Head of caudate nucleus (tissue), 42 donors: ENCODE measurements around the gene SUPT3H.
"Not testable (repeated sequence)": the region's sequence is repeated elsewhere in the genome, so short reads cannot be mapped to it uniquely, and the experiment has no call there.

ENCODE experiments used
- DNase-seq, 42 donors: peaks; one replicate each; pipeline versions ENCODE4 v3.0.0 to v3.0.0-alpha.2; 2020 to 2021; ENCODE audit warnings: mixed read lengths in 7 of 42
- intact Hi-C: fragments of 100-400 bp; cut with DNase I; formaldehyde crosslinking; loops from one replicate; pipeline ENCODE4 v1.15.0; 2022

SUPT3H gene

DNA sequence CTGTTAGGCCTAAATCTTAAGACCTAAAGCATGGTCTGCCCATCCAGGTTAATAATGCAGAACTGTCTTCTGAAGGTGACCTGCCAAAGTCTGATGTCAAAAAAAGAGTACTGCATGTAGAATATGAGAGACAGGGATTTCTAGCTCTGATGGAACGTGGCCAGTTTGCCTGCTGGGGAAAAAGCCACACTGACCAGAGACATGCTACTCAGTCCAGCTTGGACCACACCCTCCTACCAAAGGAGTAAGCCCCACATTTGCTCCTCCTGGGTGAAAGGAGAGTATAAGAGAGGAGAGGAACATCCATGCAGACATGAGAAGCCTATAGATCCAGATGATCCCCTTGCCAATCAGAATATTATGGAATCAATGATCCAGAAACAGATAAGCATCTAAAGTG is 279.5 kb downstream of the SUPT3H start:
- intact Hi-C loops, result no loop called here
- DNase-seq, result no peak

DNA sequence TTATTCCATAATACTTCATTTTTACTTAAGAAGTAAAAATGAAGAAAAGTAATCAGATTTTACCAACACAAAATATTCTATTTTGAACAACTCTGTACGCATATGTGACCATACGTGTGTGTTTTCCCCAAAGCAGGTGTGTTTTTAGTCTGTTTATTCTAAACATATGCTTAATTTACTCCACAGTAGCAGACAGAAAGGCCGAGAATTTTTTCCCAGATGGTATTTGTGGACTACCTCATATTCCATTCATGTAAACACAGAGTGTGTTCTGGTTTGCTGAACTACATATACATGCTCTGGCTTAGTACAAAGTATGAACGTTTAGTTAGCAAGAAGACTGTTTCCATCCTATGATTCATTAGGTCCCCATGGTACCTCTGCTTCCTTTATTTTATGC is 282.9 kb downstream of the SUPT3H start:
- intact Hi-C loops, result no loop called here

DNA sequence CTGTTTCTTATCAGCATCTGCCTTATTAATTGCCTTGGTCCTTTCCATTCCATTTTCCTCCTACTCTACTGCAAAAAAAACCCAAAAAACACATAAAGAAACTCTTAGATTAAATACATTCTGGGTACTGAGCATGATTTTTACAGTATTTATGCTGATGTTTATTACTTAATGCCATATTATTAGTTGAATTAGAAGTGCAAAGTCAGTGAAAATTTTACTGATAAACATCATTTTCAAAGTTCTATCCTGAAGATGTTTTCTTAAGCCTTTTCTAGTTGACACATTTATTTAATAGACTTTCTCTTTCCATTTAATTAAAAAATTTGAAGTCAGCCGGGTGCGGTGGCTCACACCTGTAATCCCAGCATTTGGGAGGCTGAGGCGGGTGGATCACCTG is 285.6 kb downstream of the SUPT3H start:
- DNase-seq, result no peak
- intact Hi-C loops, result no loop called here

More for the DNA sequence above, 282.9 kb downstream of the SUPT3H start:
- DNase-seq, result no peak

DNA sequence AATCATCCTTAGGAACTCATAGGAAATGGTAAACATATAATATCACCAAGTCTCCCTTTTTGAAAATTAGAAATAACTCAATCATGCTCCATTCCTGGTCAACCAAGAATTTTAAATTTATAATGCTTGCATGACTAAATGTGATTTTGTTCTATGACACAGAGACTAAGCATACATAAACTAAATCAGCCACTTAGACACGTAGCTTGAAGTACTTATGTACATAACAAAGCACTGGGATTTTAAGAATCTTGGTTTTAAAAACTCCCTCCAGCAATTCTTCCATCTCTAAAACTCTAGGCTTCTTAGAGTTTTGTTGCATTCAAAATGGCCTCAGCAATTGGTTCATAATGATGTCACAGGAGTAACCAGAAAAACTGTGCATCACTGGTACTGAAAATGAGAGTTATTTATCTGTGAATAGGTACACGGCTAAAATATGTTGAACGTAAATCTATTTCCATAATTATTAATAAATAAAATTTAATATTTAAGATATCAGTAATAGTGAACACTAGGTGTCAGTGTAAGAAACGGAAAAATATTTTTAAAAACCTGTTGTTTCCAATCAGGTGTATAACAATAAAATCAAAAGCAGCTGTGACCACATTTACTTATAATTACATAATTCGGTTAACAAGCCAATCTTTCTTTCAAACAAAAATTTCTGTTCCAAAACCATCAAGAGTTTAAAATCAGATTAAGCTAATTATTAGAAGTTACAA is 291.2 kb downstream of the SUPT3H start:
- intact Hi-C loops, result no loop called here
- no peak for DNase-seq

DNA sequence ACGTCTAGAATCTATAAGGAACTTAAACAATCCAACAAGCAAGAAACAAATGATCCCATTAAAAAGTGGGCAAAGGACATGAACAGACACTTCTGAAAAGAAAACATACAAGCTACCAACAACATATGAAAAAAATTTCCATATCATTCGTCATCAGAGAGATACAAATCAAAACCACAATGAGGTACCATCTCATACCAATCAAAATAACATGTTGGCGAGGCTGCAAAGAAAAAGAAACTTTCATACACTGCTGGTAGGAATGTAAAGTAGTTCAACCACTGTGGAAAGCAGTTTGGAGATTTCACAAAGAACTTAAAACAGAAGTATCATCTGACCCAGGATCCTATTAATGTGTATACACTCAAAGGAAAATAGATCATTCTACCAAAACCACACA is 293.5 kb downstream of the SUPT3H start:
- intact Hi-C loops, result no loop called here
- DNase-seq, result no peak

DNA sequence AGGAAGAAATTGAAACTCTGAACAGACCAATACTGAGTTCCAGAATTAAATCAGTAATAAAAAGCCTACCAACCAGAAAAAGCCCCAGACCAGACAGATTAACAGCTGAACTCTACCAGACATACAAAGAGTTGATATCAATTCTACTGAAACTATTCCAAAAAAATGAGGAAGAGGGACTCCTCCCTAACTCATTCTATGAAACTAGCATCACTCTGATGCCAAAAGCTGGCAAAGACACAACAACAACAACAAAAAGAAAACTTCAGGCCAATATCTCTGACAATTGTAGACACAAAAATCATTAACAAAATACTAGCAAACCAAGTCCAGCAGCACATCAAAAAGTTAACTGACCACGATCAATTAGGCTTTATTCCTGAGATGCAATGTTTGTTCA is 295.6 kb downstream of the SUPT3H start:
- intact Hi-C loops, result no loop called here
- no peak for DNase-seq

DNA sequence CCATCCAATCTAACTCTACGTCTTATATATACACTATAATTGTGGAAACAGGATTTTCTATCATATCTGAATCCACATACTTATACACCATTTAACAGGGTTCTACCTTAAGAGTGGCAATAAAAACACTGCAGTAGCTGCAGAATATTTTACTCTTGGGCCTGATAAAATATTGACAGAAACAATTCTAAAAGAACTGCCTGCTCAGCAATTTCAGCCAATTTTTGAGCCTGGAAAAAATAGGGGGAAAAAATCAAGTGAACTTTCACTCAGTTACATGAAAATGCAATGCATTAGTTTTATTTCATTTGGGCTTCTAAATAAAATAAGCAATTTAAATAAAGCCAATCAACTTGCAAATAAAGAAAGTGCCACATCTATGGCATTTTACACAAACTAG is 296.1 kb downstream of the SUPT3H start:
- intact Hi-C loops, result no loop called here
- no peak for DNase-seq

DNA sequence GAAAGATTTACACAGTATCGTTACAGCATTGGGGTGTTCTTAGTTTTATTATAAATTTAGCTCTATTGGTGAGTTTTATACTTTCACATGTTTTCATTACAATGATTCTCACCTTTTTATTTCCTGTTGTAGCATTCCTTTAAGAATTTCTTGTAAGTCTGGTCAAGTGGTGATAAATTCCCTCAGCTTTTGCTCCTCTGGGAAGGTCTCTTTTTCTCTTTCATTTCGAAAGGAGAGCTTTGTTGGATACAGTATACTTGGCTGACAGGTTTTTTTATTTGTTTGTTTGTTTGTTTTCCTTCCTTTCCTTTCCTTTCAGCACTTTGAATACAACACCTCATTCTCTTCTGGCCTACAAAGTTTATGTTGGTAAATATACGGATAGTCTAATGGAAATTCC is 299.3 kb downstream of the SUPT3H start:
- intact Hi-C loops, result no loop called here
- DNase-seq, result no peak

DNA sequence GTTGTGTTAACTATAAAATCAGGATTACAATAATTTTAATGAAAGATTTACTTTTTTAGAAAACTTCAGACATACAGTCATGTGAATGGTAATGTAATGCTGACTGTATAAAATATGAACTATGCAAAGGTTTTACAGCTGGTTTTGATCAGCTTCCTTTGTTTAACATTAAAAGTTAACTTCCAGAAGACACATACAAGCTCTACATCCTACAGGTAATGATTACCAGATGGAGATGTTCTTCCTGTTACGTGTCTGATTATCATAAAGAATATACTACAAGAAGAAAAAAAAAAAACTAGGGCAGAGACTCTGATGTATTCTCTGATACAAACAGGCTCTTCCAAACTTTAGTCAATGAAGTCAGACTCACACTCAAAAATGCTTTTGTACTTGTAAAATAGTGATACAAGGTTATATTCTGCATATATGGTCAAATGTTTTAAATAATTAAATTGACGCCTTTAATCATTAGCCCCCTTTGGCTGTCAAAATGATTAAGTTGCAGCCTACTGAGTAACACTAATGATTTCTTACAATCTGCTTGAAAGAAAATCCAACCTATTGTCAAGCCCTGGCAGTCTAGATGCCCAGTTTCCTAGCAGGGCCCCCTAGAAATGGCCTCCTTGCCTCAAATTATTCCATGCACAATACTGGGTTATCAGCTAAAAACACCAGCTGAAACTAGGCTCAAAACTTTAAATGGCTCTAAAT is 301.4 kb downstream of the SUPT3H start:
- DNase-seq, result no peak
- intact Hi-C loops, result no loop called here

DNA sequence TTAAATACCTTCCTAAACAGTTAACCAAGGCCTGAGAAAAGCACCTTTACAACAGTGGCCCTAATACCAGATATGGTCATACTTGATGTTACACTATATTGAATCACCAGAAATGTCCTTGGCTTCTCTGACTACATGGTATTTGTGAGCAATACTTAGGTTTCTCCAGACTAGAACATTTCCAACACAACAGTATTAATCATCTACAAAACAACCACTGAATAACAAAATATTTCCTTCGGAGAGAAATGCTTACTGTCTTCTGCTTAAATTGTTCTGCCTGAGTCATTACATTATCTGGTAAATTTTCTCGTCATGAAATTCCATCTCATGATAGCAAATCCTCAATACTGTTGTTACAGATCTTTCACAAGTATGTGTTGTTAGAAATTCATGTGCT is 302.5 kb downstream of the SUPT3H start:
- no peak for DNase-seq
- intact Hi-C loops, result no loop called here

DNA sequence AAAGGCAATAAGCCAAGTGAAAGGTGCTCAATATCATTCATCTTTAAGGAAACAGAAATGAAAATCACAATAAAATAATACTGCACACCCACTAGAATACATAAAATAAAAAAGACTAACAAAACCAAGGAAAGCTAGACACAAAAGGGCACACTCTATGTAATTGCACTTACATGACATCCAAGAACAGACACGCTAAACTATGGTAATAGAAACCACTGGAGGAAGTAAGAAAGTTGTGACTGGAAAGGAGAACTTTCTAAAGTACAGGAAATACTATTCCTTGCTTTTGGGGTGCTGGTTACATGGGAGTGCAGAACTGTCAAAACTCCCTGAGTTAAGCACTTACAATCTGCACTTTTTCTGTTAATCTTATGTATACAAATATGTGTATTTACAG is 303.3 kb downstream of the SUPT3H start:
- intact Hi-C loops, result no loop called here

DNA sequence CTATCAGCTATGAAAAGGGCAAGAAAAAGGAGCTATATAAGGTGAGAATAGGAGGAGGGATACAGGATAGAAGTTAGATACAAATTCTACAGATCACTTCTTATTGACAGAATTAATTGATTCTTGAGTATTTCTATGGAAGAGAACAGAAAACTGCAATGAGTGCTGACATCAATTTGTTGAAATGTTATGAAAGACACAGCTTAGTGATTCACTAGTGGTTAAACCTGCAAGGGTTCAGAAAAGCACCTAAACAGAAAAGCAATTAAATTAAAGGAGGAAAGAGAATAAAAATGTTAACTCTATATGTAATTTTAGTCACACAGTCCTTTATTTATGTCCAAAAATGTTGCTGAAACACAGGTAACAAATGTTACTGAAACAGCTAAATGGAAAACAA is 304.0 kb downstream of the SUPT3H start:
- no peak for DNase-seq
- intact Hi-C loops, result no loop called here

More for the DNA sequence above, 303.3 kb downstream of the SUPT3H start:
- DNase-seq, result no peak

DNA sequence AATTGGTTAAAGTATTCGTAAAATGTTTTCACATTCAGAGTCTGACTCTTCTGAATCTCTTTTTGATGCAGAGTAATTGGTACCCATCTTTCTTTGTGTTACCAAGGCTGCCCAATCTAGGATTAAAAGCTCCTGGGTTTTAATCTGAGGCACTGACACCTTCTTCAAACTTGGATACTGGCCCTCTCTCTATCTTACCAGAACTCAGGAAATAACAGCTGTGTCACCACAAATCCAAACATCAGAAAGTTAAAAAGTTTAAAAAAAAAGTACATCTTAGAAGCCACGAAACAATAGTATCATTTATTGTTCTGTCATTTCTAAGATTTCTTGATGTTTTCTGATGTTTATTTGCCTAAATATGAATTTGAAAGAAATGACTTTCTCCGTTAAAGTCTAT is 305.1 kb downstream of the SUPT3H start:
- no peak for DNase-seq
- intact Hi-C loops, result no loop called here

DNA sequence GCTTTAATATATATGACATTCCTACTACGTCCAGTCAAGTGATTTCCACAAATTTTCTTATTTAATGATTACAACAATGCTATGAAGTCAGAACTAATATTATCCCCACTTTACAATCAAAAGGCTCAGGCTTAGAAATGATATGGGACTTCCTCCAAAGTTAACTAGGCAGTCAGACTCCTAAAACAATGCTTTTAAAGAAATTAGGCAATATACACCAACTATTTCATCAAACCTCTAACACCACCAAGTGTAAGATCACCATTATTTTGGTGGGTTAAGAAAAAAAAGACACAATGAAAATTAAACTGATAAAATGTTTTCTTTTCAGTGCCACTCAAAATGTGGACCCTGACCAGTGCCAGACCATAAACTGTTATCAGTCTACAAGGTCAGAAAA is 305.7 kb downstream of the SUPT3H start:
- intact Hi-C loops, result no loop called here

DNA sequence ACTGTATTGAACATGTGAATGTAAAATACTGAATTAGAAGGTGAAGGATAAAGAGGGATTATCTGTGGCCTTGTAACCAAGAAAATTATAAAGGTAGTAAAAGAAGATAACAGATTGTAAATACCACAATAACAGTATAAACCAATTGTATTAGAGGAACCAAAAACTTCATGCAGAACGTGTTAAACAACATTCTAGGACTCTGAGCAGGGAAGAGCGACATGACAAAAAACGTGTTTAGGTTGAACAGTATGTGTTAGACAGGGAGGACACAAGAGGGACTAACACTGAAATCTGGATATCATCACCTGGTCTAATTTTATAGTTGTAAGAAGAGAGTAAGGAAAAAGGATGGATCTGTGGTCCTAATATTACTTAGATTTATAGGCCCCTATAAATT is 308.6 kb downstream of the SUPT3H start:
- no peak for DNase-seq
- intact Hi-C loops, result no loop called here

More for the DNA sequence above, 305.7 kb downstream of the SUPT3H start:
- no peak for DNase-seq

DNA sequence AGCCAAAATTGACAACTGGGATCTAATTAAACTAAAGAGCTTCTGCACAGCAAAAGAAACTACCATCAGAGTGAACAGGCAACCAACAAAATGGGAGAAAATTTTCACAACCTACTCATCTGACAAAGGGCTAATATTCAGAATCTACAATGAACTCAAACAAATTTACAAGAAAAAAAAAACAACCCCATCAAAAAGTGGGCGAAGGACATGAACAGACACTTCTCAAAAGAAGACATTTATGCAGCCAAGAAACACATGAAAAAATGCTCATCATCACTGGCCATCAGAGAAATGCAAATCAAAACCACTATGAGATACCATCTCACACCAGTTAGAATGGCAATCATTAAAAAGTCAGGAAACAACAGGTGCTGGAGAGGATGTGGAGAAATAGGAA is 310.3 kb downstream of the SUPT3H start:
- intact Hi-C loops, DNase-seq: not testable (repeated sequence)

DNA sequence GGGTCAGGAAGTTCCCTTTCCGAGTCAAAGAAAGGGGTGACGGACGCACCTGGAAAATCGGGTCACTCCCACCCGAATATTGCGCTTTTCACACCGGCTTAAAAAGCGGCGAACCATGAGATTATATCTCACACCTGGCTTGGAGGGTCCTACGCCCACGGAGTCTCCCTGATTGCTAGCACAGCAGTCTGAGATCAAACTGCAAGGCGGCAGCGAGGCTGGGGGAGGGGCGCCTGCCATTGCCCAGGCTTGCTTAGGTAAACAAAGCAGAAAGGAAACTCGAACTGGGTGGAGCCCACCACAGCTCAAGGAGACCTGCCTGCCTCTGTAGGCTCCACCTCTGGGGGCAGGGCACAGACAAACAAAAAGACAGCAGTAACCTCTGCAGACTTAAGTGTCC is 315.1 kb downstream of the SUPT3H start:
- intact Hi-C loops, DNase-seq: not testable (repeated sequence)

DNA sequence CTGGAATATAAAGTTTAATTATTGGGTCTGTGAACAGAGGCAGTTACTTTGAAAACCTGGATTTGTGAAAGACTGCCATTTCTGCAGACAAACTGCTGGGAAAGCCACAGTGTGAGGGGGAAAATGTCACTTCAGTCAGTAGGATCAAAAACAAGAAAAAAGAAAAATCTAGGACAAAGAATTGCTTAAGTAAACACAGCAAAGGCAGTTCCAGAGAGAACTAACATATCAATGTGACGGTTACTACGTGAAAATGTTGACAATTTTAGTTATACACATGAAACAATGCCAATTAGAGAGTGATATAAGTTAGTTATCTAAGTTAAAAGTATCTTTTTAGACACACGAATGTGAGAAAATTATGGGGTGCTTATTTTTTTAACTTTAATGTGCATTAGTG is 320.0 kb downstream of the SUPT3H start:
- DNase-seq, result no peak

DNA sequence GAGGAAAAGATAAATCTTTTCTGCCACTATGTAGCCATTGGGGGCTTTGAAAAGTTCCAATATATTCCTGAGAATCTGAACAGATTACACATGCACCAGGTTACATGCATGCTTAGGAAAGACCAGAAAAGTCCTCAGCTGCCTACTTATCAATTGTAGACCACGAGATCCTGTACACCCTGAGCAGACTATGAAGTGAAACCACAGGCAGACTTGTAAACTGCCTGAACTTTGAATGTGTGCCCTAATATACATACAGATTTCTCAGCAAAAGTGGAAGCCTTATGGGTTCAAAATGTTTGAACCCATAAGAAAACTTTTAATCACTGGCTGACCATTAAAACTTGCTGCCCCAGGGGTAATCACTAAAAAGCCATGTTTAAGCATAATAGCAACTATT is 323.1 kb downstream of the SUPT3H start:
- intact Hi-C loops, result no loop called here
- DNase-seq, result no peak

More for the DNA sequence above, 320.0 kb downstream of the SUPT3H start:
- intact Hi-C loops, result no loop called here

DNA sequence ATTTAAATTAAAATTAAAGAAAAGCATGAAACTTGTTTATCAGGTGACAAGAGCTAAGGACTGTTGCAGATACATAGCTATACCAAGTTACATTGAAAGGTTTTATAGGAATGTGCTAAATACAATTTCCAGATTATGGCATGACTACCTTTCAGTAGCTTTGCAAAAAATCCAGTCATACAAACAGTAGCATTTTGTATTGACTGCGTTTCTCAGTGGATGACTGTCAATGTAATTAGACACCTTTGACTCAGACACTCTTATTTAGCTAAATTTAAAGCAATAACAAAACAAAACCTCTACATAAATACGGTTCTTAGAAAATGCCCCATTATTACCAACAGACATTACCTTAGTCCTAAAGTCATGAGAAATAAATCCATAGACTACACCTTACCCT is 325.4 kb downstream of the SUPT3H start:
- DNase-seq, result no peak
- intact Hi-C loops, result no loop called here
